Ramos (cell line): Measurements from ENCODE around the gene GAD1.

Experiments
- in situ Hi-C: fragments of 300-500 bp; cut with MboI; formaldehyde crosslinking; loops from one replicate; pipeline ENCODE4 v1.14.3; 2022; ENCODE audit warnings: low sequenced_read_pairs; ENCODE audit not compliant: unreplicated experiment

GAD1 gene

GRCh38 chr2:170886386-170886785 lies 69.7 kb downstream of the GAD1 start:
- in situ Hi-C loops, result no loop called here

DNA sequence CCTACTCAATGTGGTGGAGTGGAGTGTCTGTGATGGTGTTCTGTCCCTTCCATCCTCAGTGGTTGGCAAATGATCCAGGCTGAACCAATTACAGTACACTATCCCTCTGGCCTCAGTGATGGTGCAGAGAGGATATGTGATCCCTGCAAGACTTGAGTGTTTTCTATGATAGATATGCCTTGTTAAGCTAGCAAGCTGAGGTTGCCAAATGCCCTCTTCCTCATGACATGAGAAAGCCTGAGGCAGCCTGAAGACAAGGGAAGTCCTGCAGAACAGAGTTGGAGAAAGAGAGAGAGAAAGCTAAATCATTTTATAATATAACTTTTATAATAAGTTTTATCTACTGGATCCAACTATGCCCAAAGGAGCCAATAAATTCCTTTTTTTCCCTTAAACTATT lies 70.8 kb downstream of the GAD1 start:
- in situ Hi-C loops, result no loop called here

DNA sequence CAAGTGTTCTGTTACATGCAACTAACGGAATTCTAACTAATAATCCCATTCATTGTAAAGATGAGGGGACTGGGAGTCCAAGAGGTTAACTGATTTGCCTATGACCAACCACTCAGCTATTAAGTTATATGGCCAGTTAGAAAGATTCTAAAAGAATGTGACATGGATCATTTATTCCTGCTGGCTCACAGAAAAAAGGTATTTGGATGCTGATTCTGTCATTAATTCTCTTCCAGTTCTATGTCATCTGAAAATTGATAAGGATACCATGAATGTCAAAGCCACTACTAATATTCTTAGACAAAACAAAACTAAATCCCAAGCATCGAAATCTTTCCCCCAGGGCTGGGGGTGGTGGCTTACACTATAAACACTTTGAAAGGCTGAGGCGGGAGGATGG lies 71.2 kb downstream of the GAD1 start:
- in situ Hi-C loops, result no loop called here

DNA sequence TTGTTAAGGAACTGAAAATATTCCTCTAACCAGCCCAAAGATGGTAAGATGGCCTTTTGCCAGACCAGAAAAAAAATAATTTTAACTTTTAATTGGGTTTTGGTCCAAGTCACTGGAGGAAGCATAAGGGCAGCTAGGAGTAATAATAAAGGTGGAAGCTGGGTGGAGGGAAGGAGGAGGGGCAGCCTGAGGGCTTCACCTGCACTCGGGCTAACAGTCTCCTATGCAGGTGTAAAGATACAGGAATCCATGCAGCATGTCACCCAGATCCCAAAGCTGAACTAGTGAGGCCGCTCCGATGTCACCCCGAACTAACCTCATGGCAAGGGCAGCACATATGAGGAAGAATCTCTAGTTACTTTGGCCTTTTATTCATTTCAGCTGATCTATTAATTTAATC lies 75.2 kb downstream of the GAD1 start:
- in situ Hi-C loops, result no loop called here

GRCh38 chr2:170892391-170892951 lies 75.8 kb downstream of the GAD1 start:
- in situ Hi-C loops, result no loop called here

DNA sequence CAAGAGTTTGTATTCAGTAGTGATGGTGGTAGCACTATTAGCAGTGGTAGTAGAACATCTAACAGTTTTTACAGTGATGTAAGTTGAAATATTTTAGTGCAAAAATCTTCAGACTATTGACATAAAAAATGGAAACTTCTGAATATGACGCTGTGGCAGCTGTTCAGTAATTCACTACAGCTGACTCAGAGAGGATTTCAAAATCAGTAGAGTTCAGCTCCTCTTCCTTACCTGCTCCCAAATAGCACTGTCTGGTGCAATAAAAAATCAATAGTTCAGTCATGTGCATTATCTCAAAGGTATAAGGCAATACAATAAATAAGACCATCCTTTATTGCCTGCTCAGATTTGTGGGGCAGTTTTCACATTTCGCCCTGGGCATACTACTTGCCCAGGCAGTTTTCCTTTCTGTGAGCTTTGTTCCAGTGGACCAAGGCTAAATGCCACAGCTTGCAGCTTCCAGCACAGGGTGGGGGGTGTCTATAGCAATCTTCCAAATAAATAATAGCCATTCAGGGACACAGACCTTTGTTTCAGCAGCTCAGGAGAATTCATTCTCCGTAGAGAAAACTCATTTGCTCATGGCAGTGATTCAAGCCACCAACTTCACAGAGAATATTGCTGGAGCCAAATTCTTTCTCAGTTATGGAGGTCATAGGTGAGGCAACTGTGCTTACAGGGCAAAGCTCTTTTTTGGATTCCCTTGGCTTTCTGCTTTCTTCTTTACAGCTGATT lies 78.5 kb downstream of the GAD1 start:
- in situ Hi-C loops, result no loop called here

GRCh38 chr2:170896622-170897021 lies 79.9 kb downstream of the GAD1 start:
- in situ Hi-C loops, result no loop called here

GRCh38 chr2:170897108-170897507 lies 80.4 kb downstream of the GAD1 start:
- in situ Hi-C loops, result no loop called here

- in situ Hi-C loops, result no loop called here
These were observed 89.2 kb downstream of the GAD1 start for GRCh38 chr2:170905864-170906263.
